ENCODE results near the gene GPRC5D. TPM values are rescaled to one million over a fixed set of nuclear protein-coding genes. Genes with fewer than 3 reads are reported as not detected.

GPRC5D gene
- total and polyA plus RNA-seq, 2 donors (not counting 1 experiment from before 2014, with no cell fraction given): 0.35 TPM; not detected in 1

DNA sequence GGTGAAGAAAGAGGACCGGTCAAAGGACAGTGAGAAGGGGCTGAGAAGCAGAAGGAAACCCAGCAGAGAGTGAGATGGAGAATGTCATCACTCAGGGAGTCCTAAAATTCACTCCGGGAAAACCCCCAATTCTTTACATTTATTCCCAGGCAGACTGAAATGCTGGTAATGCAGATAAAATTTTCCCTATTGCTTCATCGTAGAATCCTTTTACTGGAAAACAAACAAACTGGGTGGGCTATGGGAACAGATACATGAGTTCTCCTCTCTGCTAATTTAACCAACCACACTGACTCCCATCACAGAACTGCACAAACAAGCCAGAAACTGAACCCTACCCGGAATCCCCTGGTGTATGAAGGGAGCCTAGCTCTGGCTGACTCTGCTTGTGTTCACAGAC is 27.2 kb upstream of the GPRC5D start:
- H4K20me1 ChIP-seq (ENCODE audit: control insufficient read depth, extremely low read depth, insufficient read depth, low read length): no peaks in the 10 kb centered on the region
- peaks cover 5% of the 10 kb centered on the region for H3K79me2 ChIP-seq (ENCODE audit: control insufficient read depth, insufficient read depth, low read length)
- DNase-seq (ENCODE audit: low read depth in 2 of 2): peak in 1 of 2 donors; percentile 55
- H3K9me3 ChIP-seq (ENCODE audit: control insufficient read depth, insufficient read depth, low read depth, low read length): no peaks in the 10 kb centered on the region
- peaks cover 41% of the 10 kb centered on the region for H3K4me1 ChIP-seq (ENCODE audit: control insufficient read depth, extremely low read depth, insufficient read depth, low read length)
- no peak overlapping the region for H2AFZ ChIP-seq (ENCODE audit: low read length)
- no peaks in the 10 kb centered on the region for H3K27me3 ChIP-seq (ENCODE audit: control insufficient read depth, insufficient read depth, low read length)
- peak overlapping the region; percentile 96 for H3K27ac ChIP-seq (ENCODE audit: insufficient read depth, low read length)
- H3K4me3 ChIP-seq (replicated peaks in 1 of 4; ENCODE audit: control extremely low read depth in 1 of 4, insufficient read depth in 1 of 4, low read depth in 3 of 4, low read length in 4 of 4): no peak overlapping the region
- TF ChIP-seq, protein P1, sequence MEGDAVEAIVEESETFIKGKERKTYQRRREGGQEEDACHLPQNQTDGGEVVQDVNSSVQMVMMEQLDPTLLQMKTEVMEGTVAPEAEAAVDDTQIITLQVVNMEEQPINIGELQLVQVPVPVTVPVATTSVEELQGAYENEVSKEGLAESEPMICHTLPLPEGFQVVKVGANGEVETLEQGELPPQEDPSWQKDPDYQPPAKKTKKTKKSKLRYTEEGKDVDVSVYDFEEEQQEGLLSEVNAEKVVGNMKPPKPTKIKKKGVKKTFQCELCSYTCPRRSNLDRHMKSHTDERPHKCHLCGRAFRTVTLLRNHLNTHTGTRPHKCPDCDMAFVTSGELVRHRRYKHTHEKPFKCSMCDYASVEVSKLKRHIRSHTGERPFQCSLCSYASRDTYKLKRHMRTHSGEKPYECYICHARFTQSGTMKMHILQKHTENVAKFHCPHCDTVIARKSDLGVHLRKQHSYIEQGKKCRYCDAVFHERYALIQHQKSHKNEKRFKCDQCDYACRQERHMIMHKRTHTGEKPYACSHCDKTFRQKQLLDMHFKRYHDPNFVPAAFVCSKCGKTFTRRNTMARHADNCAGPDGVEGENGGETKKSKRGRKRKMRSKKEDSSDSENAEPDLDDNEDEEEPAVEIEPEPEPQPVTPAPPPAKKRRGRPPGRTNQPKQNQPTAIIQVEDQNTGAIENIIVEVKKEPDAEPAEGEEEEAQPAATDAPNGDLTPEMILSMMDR (conservative IDR thresholded peaks at IDR 0.05 in 1 of 2, IDR thresholded peaks at IDR 0.05 in 1 of 2; ENCODE audit: low read depth in 1 of 2, low read length in 2 of 2): no peak
- TF ChIP-seq EZH2 (IDR thresholded peaks at IDR 0.05; ENCODE audit: low read length, missing control alignments): no peak
- peaks cover 7% of the 10 kb centered on the region for H3K36me3 ChIP-seq (ENCODE audit: control insufficient read depth, insufficient read depth, low read length)
- H3K9ac ChIP-seq (ENCODE audit: insufficient read depth, low read length): peak overlapping the region; percentile 49
- H3K4me2 ChIP-seq (ENCODE audit: extremely low read depth, insufficient read depth, low read length): peak overlapping the region; percentile 39

DNA sequence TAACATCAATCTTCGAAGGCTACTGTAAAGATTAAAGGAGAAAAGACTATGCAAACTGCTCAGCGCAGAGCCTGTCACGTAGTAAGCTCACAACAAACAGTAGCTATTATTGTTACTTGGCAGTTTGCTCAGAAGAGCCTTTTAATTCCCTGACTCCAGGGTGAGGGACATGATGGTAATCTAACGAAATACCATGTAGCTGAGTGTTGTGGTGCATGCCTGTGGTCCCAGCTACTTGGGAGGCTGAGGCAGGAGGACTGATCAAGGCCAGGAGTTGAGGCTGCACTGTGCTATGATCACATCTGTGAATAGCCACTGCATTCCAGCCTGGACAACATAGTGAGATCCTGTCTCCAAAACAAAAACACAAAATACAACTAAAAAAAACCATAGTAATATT is 25.3 kb upstream of the GPRC5D start:
- Histone ChIP-seq H3K9ac (ENCODE audit: insufficient read depth, low read length) (no peak overlapping the region), H3K9me3 (ENCODE audit: control insufficient read depth, insufficient read depth, low read depth, low read length) (no peaks in the 10 kb centered on the region), H3K4me1 (ENCODE audit: control insufficient read depth, extremely low read depth, insufficient read depth, low read length) (peaks cover 41% of the 10 kb centered on the region), H3K27me3 (ENCODE audit: control insufficient read depth, insufficient read depth, low read length) (no peaks in the 10 kb centered on the region), H3K4me3 (replicated peaks in 1 of 4; ENCODE audit: control extremely low read depth in 1 of 4, insufficient read depth in 1 of 4, low read depth in 3 of 4, low read length in 4 of 4) (no peak overlapping the region), H3K79me2 (ENCODE audit: control insufficient read depth, insufficient read depth, low read length) (peaks cover 5% of the 10 kb centered on the region), H4K20me1 (ENCODE audit: control insufficient read depth, extremely low read depth, insufficient read depth, low read length) (no peaks in the 10 kb centered on the region), H3K4me2 (ENCODE audit: extremely low read depth, insufficient read depth, low read length) (no peak overlapping the region), H3K36me3 (ENCODE audit: control insufficient read depth, insufficient read depth, low read length) (peaks cover 11% of the 10 kb centered on the region), H3K27ac (ENCODE audit: insufficient read depth, low read length) (peak overlapping the region; percentile 63), H2AFZ (ENCODE audit: low read length) (no peak overlapping the region)
- DNase-seq (ENCODE audit: low read depth in 2 of 2): peak in 1 of 2 donors; percentile 7
- TF ChIP-seq, protein P1 (conservative IDR thresholded peaks at IDR 0.05 in 1 of 2, IDR thresholded peaks at IDR 0.05 in 1 of 2; ENCODE audit: low read depth in 1 of 2, low read length in 2 of 2): no peak
- no peak for TF ChIP-seq EZH2 (IDR thresholded peaks at IDR 0.05; ENCODE audit: low read length, missing control alignments)

DNA sequence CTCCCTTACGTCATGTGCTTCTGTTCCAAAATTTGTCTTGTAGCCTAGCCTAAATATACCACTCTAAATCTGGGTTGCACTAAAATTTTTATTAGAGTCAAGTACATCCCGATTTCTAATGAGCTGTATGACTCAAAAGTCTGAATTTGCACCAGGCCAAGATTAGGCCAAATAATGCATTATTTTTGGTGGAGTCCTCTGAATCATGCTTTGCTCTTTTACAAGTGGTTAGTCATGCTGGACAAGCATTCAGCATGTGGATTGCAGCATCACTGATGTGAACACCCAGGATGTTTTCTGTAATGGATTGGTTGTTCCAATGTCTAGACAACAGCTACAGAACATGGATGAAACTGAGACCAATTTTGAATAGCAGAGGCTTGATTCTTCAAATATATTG is 24.4 kb upstream of the GPRC5D start:
- Histone ChIP-seq H4K20me1 (ENCODE audit: control insufficient read depth, extremely low read depth, insufficient read depth, low read length) (no peaks in the 10 kb centered on the region), H3K79me2 (ENCODE audit: control insufficient read depth, insufficient read depth, low read length) (peaks cover 5% of the 10 kb centered on the region), H3K9me3 (ENCODE audit: control insufficient read depth, insufficient read depth, low read depth, low read length) (no peaks in the 10 kb centered on the region), H3K36me3 (ENCODE audit: control insufficient read depth, insufficient read depth, low read length) (peaks cover 10% of the 10 kb centered on the region), H3K9ac (ENCODE audit: insufficient read depth, low read length) (no peak overlapping the region), H3K4me3 (replicated peaks in 1 of 4; ENCODE audit: control extremely low read depth in 1 of 4, insufficient read depth in 1 of 4, low read depth in 3 of 4, low read length in 4 of 4) (no peak overlapping the region), H3K4me1 (ENCODE audit: control insufficient read depth, extremely low read depth, insufficient read depth, low read length) (peaks cover 41% of the 10 kb centered on the region), H3K27ac (ENCODE audit: insufficient read depth, low read length) (peak overlapping the region; percentile 79), H3K27me3 (ENCODE audit: control insufficient read depth, insufficient read depth, low read length) (no peaks in the 10 kb centered on the region), H2AFZ (ENCODE audit: low read length) (no peak overlapping the region), H3K4me2 (ENCODE audit: extremely low read depth, insufficient read depth, low read length) (no peak overlapping the region)
- TF ChIP-seq EZH2 (IDR thresholded peaks at IDR 0.05; ENCODE audit: low read length, missing control alignments): no peak
- TF ChIP-seq, protein P1 (conservative IDR thresholded peaks at IDR 0.05 in 1 of 2, IDR thresholded peaks at IDR 0.05 in 1 of 2; ENCODE audit: low read depth in 1 of 2, low read length in 2 of 2): no peak
- DNase-seq (ENCODE audit: low read depth in 2 of 2): peak; percentile 96 to 97

Measured in fibroblast of lung (primary cell).